ENCODE measurements around the gene EMB. TPM values are rescaled to one million over a fixed set of nuclear protein-coding genes. Genes with fewer than 3 reads are reported as not detected.
"Not testable (repeated sequence)": the region's sequence is repeated elsewhere in the genome, so short reads cannot be mapped to it uniquely, and the experiment has no call there.

The EMB gene
- total RNA-seq, 3 donors from 2014 or later (not counting 1 experiment from before 2014, with no cell fraction given): 179 to 223 (median 199) TPM

DNA sequence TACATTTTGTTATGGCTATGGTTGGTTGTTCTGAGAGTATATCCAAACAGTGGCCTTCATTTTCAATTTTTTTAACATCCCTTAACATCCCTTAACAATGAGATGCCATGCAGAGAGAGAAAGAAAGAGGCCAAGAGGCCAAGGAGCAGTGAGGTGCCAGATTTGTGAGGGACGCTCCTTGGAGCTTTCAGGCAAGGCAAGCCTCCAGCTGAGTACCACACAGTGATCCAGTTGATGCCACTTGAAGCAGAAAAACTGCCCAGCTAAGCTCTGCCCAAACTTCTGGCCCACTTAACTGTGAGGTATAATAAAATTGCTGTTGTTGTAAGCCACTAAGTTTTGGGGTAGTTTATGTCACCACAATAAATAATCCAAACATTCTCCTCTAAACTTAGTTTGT lies 22.6 kb upstream of the EMB start:
- H3K27ac ChIP-seq (ENCODE audit: low read length): no peak overlapping the region
- no peaks in the 10 kb centered on the region for H3K4me1 ChIP-seq (ENCODE audit: control insufficient read depth, insufficient read depth, low read length)
- no peak for TF ChIP-seq CTCF (IDR thresholded peaks at IDR 0.05)
- 100% methylated on average over 1 of the region's 1 CpG for WGBS (ENCODE audit: insufficient coverage)
- Mint-ChIP-seq H3K9me3 (no peaks in the 10 kb centered on the region), H3K27me3 (ENCODE audit: low read depth in 2 of 2) (no peaks in the 10 kb centered on the region), H3K4me3 (no peak overlapping the region), H3K36me3 (no peaks in the 10 kb centered on the region), H3K4me1 (peaks cover 5 to 6% of the 10 kb centered on the region in 2 donors), H3K27ac (no peak overlapping the region)
- H3K4me3 ChIP-seq (ENCODE audit: low read length): no peak overlapping the region
- no peak for ATAC-seq
- no peaks in the 10 kb centered on the region for H3K36me3 ChIP-seq (ENCODE audit: control insufficient read depth, insufficient read depth, low read length)
- H3K9me3 ChIP-seq (ENCODE audit: control insufficient read depth, insufficient read depth, low read length): no peaks in the 10 kb centered on the region
- no peaks in the 10 kb centered on the region for H3K27me3 ChIP-seq (ENCODE audit: control insufficient read depth, insufficient read depth, low read length)
- no peak for DNase-seq
- intact Hi-C loops (cut with micrococcal nuclease): no loop called here

- peaks cover 5% of the 10 kb centered on the region for H3K4me1 ChIP-seq (ENCODE audit: control insufficient read depth, insufficient read depth, low read length)
- H3K27ac Mint-ChIP-seq: no peak overlapping the region
- no peak overlapping the region for H3K27ac ChIP-seq (ENCODE audit: low read length)
- 95% methylated on average over 2 of the region's 2 CpGs for WGBS (ENCODE audit: insufficient coverage)
- no peaks in the 10 kb centered on the region for H3K27me3 ChIP-seq (ENCODE audit: control insufficient read depth, insufficient read depth, low read length)
- no peaks in the 10 kb centered on the region for H3K36me3 ChIP-seq (ENCODE audit: control insufficient read depth, insufficient read depth, low read length)
- ATAC-seq (no peak), DNase-seq (no peak)
- no peak for TF ChIP-seq CTCF (IDR thresholded peaks at IDR 0.05)
- no peak overlapping the region for H3K4me3 Mint-ChIP-seq
- no peak overlapping the region for H3K4me3 ChIP-seq (ENCODE audit: low read length)
- intact Hi-C loops (cut with micrococcal nuclease): no loop called here
- no peaks in the 10 kb centered on the region for H3K9me3 Mint-ChIP-seq
- H3K36me3 Mint-ChIP-seq: no peaks in the 10 kb centered on the region
- no peaks in the 10 kb centered on the region for H3K27me3 Mint-ChIP-seq (ENCODE audit: low read depth in 2 of 2)
- H3K9me3 ChIP-seq (ENCODE audit: control insufficient read depth, insufficient read depth, low read length): no peaks in the 10 kb centered on the region
- H3K4me1 Mint-ChIP-seq: peaks cover 11 to 12% of the 10 kb centered on the region in 2 donors
Measured at GRCh38 chr5:50463047-50463446, 22.0 kb upstream of the EMB start.

DNA sequence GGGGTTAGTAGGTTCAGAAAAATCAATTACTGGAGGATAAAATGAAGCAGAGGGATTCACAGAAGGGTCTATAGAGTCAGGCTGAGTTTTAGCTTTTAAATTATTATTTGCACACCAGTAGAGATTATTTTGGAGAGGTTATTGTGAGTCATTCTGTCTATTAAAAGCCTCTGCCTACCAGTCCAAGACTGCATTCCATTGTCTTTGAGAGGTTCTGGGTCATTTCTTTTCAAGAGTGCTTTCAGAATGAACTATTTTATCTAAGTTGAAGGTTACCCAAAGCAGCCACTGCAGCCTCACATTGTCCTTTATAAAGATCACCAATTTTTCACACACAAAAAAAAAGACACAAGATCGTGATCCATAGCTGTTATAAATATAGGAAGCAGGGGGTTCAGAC lies 21.5 kb upstream of the EMB start:
- H3K36me3 Mint-ChIP-seq; H3K9me3 ChIP-seq (ENCODE audit: control insufficient read depth, insufficient read depth, low read length); H3K27me3 Mint-ChIP-seq (ENCODE audit: low read depth in 2 of 2); H3K27ac Mint-ChIP-seq; ATAC-seq; H3K27ac ChIP-seq (ENCODE audit: low read length); H3K4me3 ChIP-seq (ENCODE audit: low read length); H3K36me3 ChIP-seq (ENCODE audit: control insufficient read depth, insufficient read depth, low read length); DNase-seq; H3K4me3 Mint-ChIP-seq; H3K9me3 Mint-ChIP-seq; H3K27me3 ChIP-seq (ENCODE audit: control insufficient read depth, insufficient read depth, low read length); intact Hi-C loops (cut with micrococcal nuclease); H3K4me1 ChIP-seq (ENCODE audit: control insufficient read depth, insufficient read depth, low read length): not testable (repeated sequence)
- no CpG with 5 or more reads among the region's 1 CpG for WGBS (ENCODE audit: insufficient coverage)
- peaks cover 16 to 17% of the 10 kb centered on the region in 2 donors for H3K4me1 Mint-ChIP-seq

DNA sequence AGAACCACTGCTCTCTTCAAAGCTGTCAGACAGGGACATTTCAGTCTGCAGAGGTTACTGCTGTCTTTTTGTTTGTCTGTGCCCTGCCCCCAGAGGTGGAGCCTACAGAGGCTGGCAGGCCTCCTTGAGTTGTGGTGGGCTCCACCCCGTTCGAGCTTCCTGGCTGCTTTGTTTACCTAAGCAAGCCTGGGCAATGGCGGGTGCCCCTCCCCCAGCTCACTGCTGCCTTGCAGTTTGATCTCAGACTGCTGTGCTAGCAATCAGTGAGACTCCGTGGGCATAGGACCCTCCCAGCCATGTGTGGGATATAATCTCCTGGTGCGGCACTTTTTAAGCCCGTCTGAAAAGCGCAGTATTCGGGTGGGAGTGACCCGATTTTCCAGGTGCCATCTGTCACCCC lies 17.3 kb upstream of the EMB start:
- H3K9me3 Mint-ChIP-seq; ATAC-seq; H3K4me3 Mint-ChIP-seq; H3K36me3 ChIP-seq (ENCODE audit: control insufficient read depth, insufficient read depth, low read length); H3K27ac ChIP-seq (ENCODE audit: low read length); H3K4me1 ChIP-seq (ENCODE audit: control insufficient read depth, insufficient read depth, low read length); H3K27me3 Mint-ChIP-seq (ENCODE audit: low read depth in 2 of 2); H3K4me3 ChIP-seq (ENCODE audit: low read length); H3K36me3 Mint-ChIP-seq; intact Hi-C loops (cut with micrococcal nuclease); H3K9me3 ChIP-seq (ENCODE audit: control insufficient read depth, insufficient read depth, low read length); H3K27me3 ChIP-seq (ENCODE audit: control insufficient read depth, insufficient read depth, low read length): not testable (repeated sequence)
- 77% methylated on average over 9 of the region's 9 CpGs for WGBS (ENCODE audit: insufficient coverage)
- Mint-ChIP-seq H3K4me1 (peaks cover 17 to 20% of the 10 kb centered on the region in 2 donors), H3K27ac (peak overlapping the region; percentile 5 to 58)
- peak in 1 of 2 donors; percentile 58 for DNase-seq

DNA sequence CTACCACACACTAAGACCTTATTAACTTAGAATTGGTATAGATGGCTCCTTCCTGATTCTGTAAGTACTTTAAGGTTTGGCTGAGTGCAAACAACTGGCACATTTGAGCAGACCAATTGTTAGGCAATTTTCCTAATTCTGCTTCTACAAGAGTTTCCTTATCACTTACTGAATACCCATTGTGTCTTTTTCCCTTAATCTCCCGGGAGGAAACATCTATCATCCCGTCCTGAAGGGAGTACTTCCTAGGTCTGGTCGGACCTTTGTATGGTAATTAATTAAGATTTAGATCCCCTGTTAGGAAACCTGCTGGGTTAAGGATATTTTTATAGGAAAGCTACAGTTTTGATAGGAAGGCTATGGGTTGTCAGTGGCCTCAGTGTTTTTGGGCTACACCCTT lies 8.2 kb upstream of the EMB start:
- not testable (repeated sequence) for H3K36me3 Mint-ChIP-seq; H3K27ac ChIP-seq (ENCODE audit: low read length); H3K4me1 ChIP-seq (ENCODE audit: control insufficient read depth, insufficient read depth, low read length); H3K9me3 ChIP-seq (ENCODE audit: control insufficient read depth, insufficient read depth, low read length); H3K4me3 ChIP-seq (ENCODE audit: low read length); H3K27me3 Mint-ChIP-seq (ENCODE audit: low read depth in 2 of 2); ATAC-seq; H3K36me3 ChIP-seq (ENCODE audit: control insufficient read depth, insufficient read depth, low read length); H3K4me3 Mint-ChIP-seq; H3K27me3 ChIP-seq (ENCODE audit: control insufficient read depth, insufficient read depth, low read length); H3K9me3 Mint-ChIP-seq; DNase-seq
- Mint-ChIP-seq H3K4me1 (peaks cover 30 to 32% of the 10 kb centered on the region in 2 donors), H3K27ac (peak overlapping the region in 1 of 2 donors; percentile 35)
- intact Hi-C loops (cut with micrococcal nuclease): loop anchor here (5.0 kb wide), 1 partner anchor 143 kb away; no protein-coding TSS in a partner anchor
- 92% methylated on average over 2 of the region's 3 CpGs for WGBS (ENCODE audit: insufficient coverage)

Data from natural killer cell (primary cell).